Lower leg skin (tissue), 4 donors: ENCODE results near the gene SHANK3. TPM values are rescaled to one million over a fixed set of nuclear protein-coding genes. Genes with fewer than 3 reads are reported as not detected.

Experiments
- DNase-seq, 2 donors: peaks; one replicate each; pipeline ENCODE4 v3.0.0-alpha.2; 2019; ENCODE audit warnings: low spot score in 2 of 2
- H3K4me3 ChIP-seq: fragments of 200-600 bp; sonication (generic); 2 replicates; pipeline ENCODE4 v1.5.1; 2017; ENCODE audit warnings: mild to moderate bottlenecking, low read depth; ENCODE audit not compliant: poor library complexity, severe bottlenecking
- CTCF ChIP-seq, 3 donors: fragments of 450-650 bp; IDR thresholded peaks; one replicate each; pipeline ENCODE4 v1.5.1; 2016; ENCODE audit warnings: antibody characterized with exemption in 3 of 3, mild to moderate bottlenecking in 3 of 3, moderate library complexity in 2 of 3
- POLR2A ChIP-seq, 2 donors: fragments of 450-650 bp; IDR thresholded peaks; one replicate each; pipeline ENCODE4 v1.6.1; 2016 to 2017; ENCODE audit warnings: antibody characterized with exemption in 2 of 2, mild to moderate bottlenecking in 1 of 2, moderate library complexity in 1 of 2
- whole genome bisulfite sequencing, 2 donors: methylation state at CpG; one replicate each; pipeline ENCODE4 v1.1.5; 2018; 5-methylcytosine and 5-hydroxymethylcytosine counted together
- intact Hi-C: fragments of 100-400 bp; cut with DNase I; formaldehyde crosslinking; loops from one replicate; pipeline ENCODE4 v1.15.0; 2023; ENCODE audit warnings: low total_unique reads
- total RNA-seq, 4 donors: library from RNA; depleted of rRNA; stranded (reverse); fragments of >200 nt; gene quantifications; one replicate each; pipeline ENCODE4 v1.1.0, GENCODE V29; 2016

SHANK3 gene
- total RNA-seq, 4 donors from 2014 or later, result 4.0 to 8.9 (median 6.8) TPM

GRCh38 chr22:50695421-50696250 is 23.0 kb downstream of the SHANK3 start:
- intact Hi-C loops, result no loop called here
- H3K4me3 ChIP-seq, result no peak overlapping the region
- DNase-seq, result peak; percentile 44 to 86
- WGBS, 2 donors, result 55 to 73% methylated on average over 17 of the region's 18 CpGs
- TF ChIP-seq CTCF (IDR thresholded peaks at IDR 0.05), result no peak
- TF ChIP-seq POLR2A (IDR thresholded peaks at IDR 0.05), result no peak

GRCh38 chr22:50696251-50696798 is 23.7 kb downstream of the SHANK3 start:
- intact Hi-C loops, result no loop called here
- no peak overlapping the region for H3K4me3 ChIP-seq
- 28 to 44% methylated on average over 21 of the region's 21 CpGs for WGBS, 2 donors
- peak in 1 of 2 donors; percentile 84 for DNase-seq
- no peak for TF ChIP-seq POLR2A (IDR thresholded peaks at IDR 0.05)
- no peak for TF ChIP-seq CTCF (IDR thresholded peaks at IDR 0.05)

- no peak overlapping the region for H3K4me3 ChIP-seq
- WGBS, 2 donors, result 25 to 54% methylated on average over 9 to 42 of the region's 58 CpGs
- intact Hi-C loops, result no loop called here
- peak in 1 of 2 donors; percentile 83 for DNase-seq
- no peak for TF ChIP-seq CTCF (IDR thresholded peaks at IDR 0.05)
- no peak for TF ChIP-seq POLR2A (IDR thresholded peaks at IDR 0.05)
Observed at GRCh38 chr22:50696799-50697561, 24.4 kb downstream of the SHANK3 start.

- WGBS, 2 donors, result 30 to 47% methylated on average over 42 to 45 of the region's 54 CpGs
- DNase-seq, result peak in 1 of 2 donors; percentile 82
- no peak for TF ChIP-seq POLR2A (IDR thresholded peaks at IDR 0.05)
- TF ChIP-seq CTCF (IDR thresholded peaks at IDR 0.05), result no peak
- intact Hi-C loops, result no loop called here
- no peak overlapping the region for H3K4me3 ChIP-seq
Observed at GRCh38 chr22:50697667-50698506, 25.3 kb downstream of the SHANK3 start.

GRCh38 chr22:50698546-50698945 is 25.9 kb downstream of the SHANK3 start:
- no peak overlapping the region for H3K4me3 ChIP-seq
- intact Hi-C loops, result no loop called here
- peak in 1 of 2 donors; percentile 78 for DNase-seq
- TF ChIP-seq POLR2A (IDR thresholded peaks at IDR 0.05) (no peak), CTCF (IDR thresholded peaks at IDR 0.05) (no peak)
- WGBS, 2 donors, result 69 to 77% methylated on average over 12 of the region's 12 CpGs
